Left ventricle myocardium inferior (tissue), 1 donor: ENCODE results near the gene CYGB. TPM values are rescaled to one million over a fixed set of nuclear protein-coding genes. Genes with fewer than 3 reads are reported as not detected.
"Not testable (repeated sequence)": the region's sequence is repeated elsewhere in the genome, so short reads cannot be mapped to it uniquely, and the experiment has no call there.

Experiments
- DNase-seq: peaks from one replicate; pipeline ENCODE4 v3.0.0-alpha.2; 2020
- H3K27ac ChIP-seq: fragments of 200-600 bp; replicated peaks from 2 replicates; pipeline ENCODE4 v1.8.0; 2021
- H3K27me3 ChIP-seq: fragments of 200-600 bp; 2 replicates; pipeline ENCODE4 v1.8.0; 2021; ENCODE audit warnings: low read depth
- H3K36me3 ChIP-seq: fragments of 200-600 bp; 2 replicates; pipeline ENCODE4 v1.8.0; 2021
- H3K4me1 ChIP-seq: fragments of 200-600 bp; 2 replicates; pipeline ENCODE4 v1.8.0; 2021
- H3K4me3 ChIP-seq: fragments of 200-600 bp; 2 replicates; pipeline ENCODE4 v1.8.0; 2021; ENCODE audit warnings: mild to moderate bottlenecking, moderate library complexity
- H3K9me3 ChIP-seq: fragments of 200-600 bp; replicated peaks from 2 replicates; pipeline ENCODE4 v1.8.0; 2021
- CTCF ChIP-seq: fragments of 200-600 bp; IDR thresholded peaks from 2 replicates; pipeline ENCODE4 v1.8.0; 2021; ENCODE audit warnings: antibody characterized with exemption, mild to moderate bottlenecking, borderline replicate concordance
- intact Hi-C: fragments of 100-400 bp; cut with micrococcal nuclease; formaldehyde crosslinking; loops from one replicate; pipeline ENCODE4 v1.11.0; 2022
- total RNA-seq: library from RNA; stranded (reverse); fragmentation: NEBNext Ultra II Directional; extraction: Animal tissue kit (Norgen Biotek cat#: 25700); gene quantifications from one replicate; pipeline ENCODE4 v1.2.1, GENCODE V29; 2021
- donor health status: DM: no; HTN: yes; CAD: no; lungs with severe emphysema.

The CYGB gene
- total RNA-seq, 1 donor from 2014 or later: 24.1 TPM

DNA sequence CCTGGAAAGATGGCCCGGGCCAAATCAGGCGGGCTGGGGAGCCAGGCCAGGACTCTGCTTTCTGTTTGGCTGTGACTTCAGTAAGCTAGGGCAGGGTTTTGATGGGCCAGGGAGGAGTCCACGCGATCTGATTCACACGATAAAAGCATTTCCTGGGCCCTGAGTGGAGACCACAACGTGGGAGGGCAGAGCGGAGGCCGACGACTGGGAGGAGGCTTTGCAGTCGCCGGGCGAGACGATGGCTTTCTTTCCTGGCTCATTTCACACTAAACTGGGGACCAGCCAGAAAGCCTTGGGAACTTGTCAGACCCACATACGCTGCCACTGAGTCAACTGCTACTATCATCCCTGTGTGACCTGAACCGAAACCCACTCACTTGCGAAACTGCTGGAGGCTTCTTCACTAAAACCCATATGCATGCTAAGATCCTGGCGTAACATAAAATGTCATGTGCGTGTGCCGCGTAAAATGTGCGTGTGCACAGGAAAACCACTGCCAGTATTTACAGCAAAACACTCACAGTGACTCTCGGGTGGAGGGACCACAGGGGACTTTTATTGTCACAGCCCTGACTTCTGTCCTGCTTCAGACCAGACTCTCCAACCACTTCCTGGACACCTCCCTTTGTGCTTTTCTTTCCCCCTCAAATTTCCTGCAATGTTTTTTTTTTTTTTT lies 22.1 kb downstream of the CYGB start:
- Histone ChIP-seq H3K27me3 (no peaks in the 10 kb centered on the region), H3K36me3 (no peaks in the 10 kb centered on the region), H3K4me3 (peak overlapping the region; percentile 40), H3K9me3 (no peaks in the 10 kb centered on the region), H3K4me1 (peaks cover 18% of the 10 kb centered on the region), H3K27ac (peak overlapping the region; percentile 74)
- intact Hi-C loops: no loop called here
- DNase-seq: peak; percentile 56
- no peak for TF ChIP-seq CTCF

GRCh38 chr17:76514355-76514754 lies 23.2 kb downstream of the CYGB start:
- H3K27ac ChIP-seq: peak overlapping the region; percentile 74
- intact Hi-C loops, H3K4me3 ChIP-seq, H3K27me3 ChIP-seq, DNase-seq, H3K36me3 ChIP-seq, H3K9me3 ChIP-seq: not testable (repeated sequence)
- peaks cover 18% of the 10 kb centered on the region for H3K4me1 ChIP-seq

GRCh38 chr17:76513306-76513692 lies 24.2 kb downstream of the CYGB start:
- TF ChIP-seq CTCF: no peak
- no peak overlapping the region for H3K4me3 ChIP-seq
- H3K27ac ChIP-seq: no peak overlapping the region
- intact Hi-C loops: no loop called here
- DNase-seq: no peak
- no peaks in the 10 kb centered on the region for H3K9me3 ChIP-seq
- H3K4me1 ChIP-seq: peaks cover 18% of the 10 kb centered on the region
- no peaks in the 10 kb centered on the region for H3K36me3 ChIP-seq
- no peaks in the 10 kb centered on the region for H3K27me3 ChIP-seq

- Histone ChIP-seq H3K9me3 (no peaks in the 10 kb centered on the region), H3K4me3 (no peak overlapping the region), H3K27ac (no peak overlapping the region), H3K27me3 (peaks cover 4% of the 10 kb centered on the region), H3K36me3 (no peaks in the 10 kb centered on the region), H3K4me1 (peaks cover 18% of the 10 kb centered on the region)
- DNase-seq: no peak
- TF ChIP-seq CTCF: no peak
- intact Hi-C loops: no loop called here
These were observed 24.9 kb downstream of the CYGB start for GRCh38 chr17:76512366-76513305.

GRCh38 chr17:76511668-76512365 lies 25.7 kb downstream of the CYGB start:
- Histone ChIP-seq H3K27ac (no peak overlapping the region), H3K4me3 (no peak overlapping the region), H3K27me3 (peaks cover 12% of the 10 kb centered on the region), H3K4me1 (peaks cover 18% of the 10 kb centered on the region), H3K36me3 (no peaks in the 10 kb centered on the region), H3K9me3 (no peaks in the 10 kb centered on the region)
- TF ChIP-seq CTCF: no peak
- no peak for DNase-seq
- intact Hi-C loops: no loop called here
